Renal pelvis (tissue), 4 donors: ENCODE data around the gene SLC12A1. TPM values are rescaled to one million over a fixed set of nuclear protein-coding genes. Genes with fewer than 3 reads are reported as not detected.
"Not testable (repeated sequence)": the region's sequence is repeated elsewhere in the genome, so short reads cannot be mapped to it uniquely, and the experiment has no call there.

Experiments
- DNase-seq: peaks from one replicate; pipeline ENCODE4 v3.0.0-alpha.2; 2013
- polyA plus RNA-seq, 3 donors: library from polyadenylated mRNA; unstranded; fragments of 120-200 nt; gene quantifications; one replicate each; pipeline ENCODE4 v1.2.1, GENCODE V29; 2013; ENCODE audit not compliant: insufficient read length in 3 of 3

The SLC12A1 gene
- polyA plus RNA-seq, 3 donors: 267 to 393 (median 352) TPM

GRCh38 chr15:48300038-48300437, 93.9 kb downstream of the SLC12A1 start:
- DNase-seq: no peak

GRCh38 chr15:48304398-48304797, 98.3 kb downstream of the SLC12A1 start:
- no peak for DNase-seq

GRCh38 chr15:48306639-48307038, 100.5 kb downstream of the SLC12A1 start:
- no peak for DNase-seq

GRCh38 chr15:48307586-48307985, 101.5 kb downstream of the SLC12A1 start:
- DNase-seq: no peak

GRCh38 chr15:48309740-48310139, 103.6 kb downstream of the SLC12A1 start:
- no peak for DNase-seq

- DNase-seq: no peak
Observed at GRCh38 chr15:48313216-48313615, 107.1 kb downstream of the SLC12A1 start.

GRCh38 chr15:48315041-48315440, 108.9 kb downstream of the SLC12A1 start:
- DNase-seq: no peak

- no peak for DNase-seq
Observed at GRCh38 chr15:48317221-48317620, 111.1 kb downstream of the SLC12A1 start.

- no peak for DNase-seq
Observed at GRCh38 chr15:48318131-48318530, 112.0 kb downstream of the SLC12A1 start.

GRCh38 chr15:48323294-48323693, 117.2 kb downstream of the SLC12A1 start:
- no peak for DNase-seq

- no peak for DNase-seq
Observed at GRCh38 chr15:48324949-48325348, 118.8 kb downstream of the SLC12A1 start.

GRCh38 chr15:48325400-48325799, 119.3 kb downstream of the SLC12A1 start:
- no peak for DNase-seq

- not testable (repeated sequence) for DNase-seq
Observed at GRCh38 chr15:48326180-48326579, 120.1 kb downstream of the SLC12A1 start.

- DNase-seq: peak; percentile 16
Observed at GRCh38 chr15:48330105-48330785, 124.1 kb downstream of the SLC12A1 start.

GRCh38 chr15:48330855-48331795, 125.0 kb downstream of the SLC12A1 start, which contains the start of gene DUT:
DUT (plus strand) TSS chr15:48331429; CDS start chr15:48331516, 87 bp downstream.
- DNase-seq: peak; percentile 77

GRCh38 chr15:48331796-48332641, 125.9 kb downstream of the SLC12A1 start:
- DNase-seq: peak; percentile 79

- DNase-seq: no peak
Observed at GRCh38 chr15:48332642-48333034, 126.5 kb downstream of the SLC12A1 start.

GRCh38 chr15:48333540-48333939, 127.4 kb downstream of the SLC12A1 start:
- no peak for DNase-seq

GRCh38 chr15:48334260-48334659, 128.2 kb downstream of the SLC12A1 start:
- no peak for DNase-seq

GRCh38 chr15:48336940-48337339, 130.8 kb downstream of the SLC12A1 start:
- DNase-seq: no peak

- DNase-seq: no peak
Observed at GRCh38 chr15:48337607-48338006, 131.5 kb downstream of the SLC12A1 start.

- no peak for DNase-seq
Observed at GRCh38 chr15:48340111-48340510, 134.0 kb downstream of the SLC12A1 start.
